Measurements from ENCODE around the gene ZBED6. TPM values are rescaled to one million over a fixed set of nuclear protein-coding genes. Genes with fewer than 3 reads are reported as not detected.
"Not testable (repeated sequence)": the region's sequence is repeated elsewhere in the genome, so short reads cannot be mapped to it uniquely, and the experiment has no call there.

The ZBED6 gene
- total RNA-seq, 1 donor from 2014 or later = 6.9 TPM

DNA sequence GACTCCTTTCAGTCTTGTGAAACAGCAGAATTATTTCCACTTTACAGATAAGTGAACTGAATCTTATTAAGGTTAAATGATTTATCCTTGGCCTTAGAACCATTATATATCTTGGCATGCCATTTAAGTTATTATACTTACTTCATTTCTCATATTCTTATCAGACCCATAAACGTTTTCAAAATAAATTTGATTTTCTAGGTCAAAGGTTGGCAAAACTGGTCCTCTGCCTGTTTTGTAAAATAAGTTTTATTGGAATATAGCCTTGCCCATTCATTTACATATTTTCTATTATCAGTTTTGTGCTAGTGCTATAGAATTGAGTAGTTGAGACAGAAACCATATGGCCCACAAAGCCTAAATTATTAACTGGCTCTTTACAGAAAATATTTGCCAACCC is 33.1 kb downstream of the ZBED6 start:
- DNase-seq (ENCODE audit: low spot score) = no peak
- TF ChIP-seq EZH2phosphoT487 (IDR thresholded peaks at IDR 0.05) (no peak), CTCF (IDR thresholded peaks at IDR 0.05) (no peak), EZH2 (IDR thresholded peaks at IDR 0.05) (no peak)
- Mint-ChIP-seq H3K27ac (no peak overlapping the region), H3K36me3 (peaks cover 39% of the 10 kb centered on the region), H3K4me3 (no peak overlapping the region), H3K9me3 (no peaks in the 10 kb centered on the region), H3K4me1 (no peaks in the 10 kb centered on the region), H3K27me3 (ENCODE audit: insufficient read depth, low read depth) (no peaks in the 10 kb centered on the region)
- Histone ChIP-seq H3K9me3 (ENCODE audit: low read depth) (no peaks in the 10 kb centered on the region), H3K36me3 (peaks cover 27% of the 10 kb centered on the region), H3F3A (ENCODE audit: low read depth) (peaks cover 2% of the 10 kb centered on the region), H3K4me2 (no peak overlapping the region), H3K27me3 (no peaks in the 10 kb centered on the region), H3K27ac (no peak overlapping the region), H3K9ac (no peak overlapping the region), H3K79me2 (ENCODE audit: low read depth) (peaks cover 33% of the 10 kb centered on the region), H2AFZ (replicated peaks) (no peak overlapping the region), H3K4me3 (no peak overlapping the region), H4K20me1 (ENCODE audit: low read depth) (peaks cover 6% of the 10 kb centered on the region), H3K4me1 (no peaks in the 10 kb centered on the region)

DNA sequence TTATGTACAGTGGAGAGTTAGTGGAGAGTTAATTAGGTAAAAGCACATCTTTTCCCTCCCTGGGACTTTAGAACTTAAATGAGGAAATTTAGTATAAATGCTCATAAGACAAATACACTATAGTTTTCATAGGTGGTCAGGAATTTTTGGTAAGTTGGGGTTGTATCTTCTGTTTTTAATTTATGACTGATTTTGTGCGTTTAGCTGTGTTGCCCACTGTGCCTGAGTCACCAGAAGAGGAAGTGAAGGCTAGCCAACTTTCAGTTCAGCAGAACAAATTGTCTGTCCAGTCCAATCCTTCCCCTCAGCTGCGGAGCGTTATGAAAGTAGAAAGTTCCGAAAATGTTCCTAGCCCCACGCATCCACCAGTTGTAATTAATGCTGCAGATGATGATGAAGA is 33.8 kb downstream of the ZBED6 start:
- peaks cover 41% of the 10 kb centered on the region for H3K36me3 Mint-ChIP-seq
- H3K27ac Mint-ChIP-seq; H3K9ac ChIP-seq; H2AFZ ChIP-seq (replicated peaks); H4K20me1 ChIP-seq (ENCODE audit: low read depth); H3K4me3 Mint-ChIP-seq; H3K9me3 Mint-ChIP-seq; H3K4me2 ChIP-seq; H3F3A ChIP-seq (ENCODE audit: low read depth); H3K4me3 ChIP-seq; DNase-seq (ENCODE audit: low spot score); H3K27ac ChIP-seq; H3K9me3 ChIP-seq (ENCODE audit: low read depth); H3K4me1 ChIP-seq; H3K27me3 Mint-ChIP-seq (ENCODE audit: insufficient read depth, low read depth); H3K4me1 Mint-ChIP-seq; H3K27me3 ChIP-seq: not testable (repeated sequence)
- H3K79me2 ChIP-seq (ENCODE audit: low read depth) = peaks cover 28% of the 10 kb centered on the region
- peaks cover 27% of the 10 kb centered on the region for H3K36me3 ChIP-seq

DNA sequence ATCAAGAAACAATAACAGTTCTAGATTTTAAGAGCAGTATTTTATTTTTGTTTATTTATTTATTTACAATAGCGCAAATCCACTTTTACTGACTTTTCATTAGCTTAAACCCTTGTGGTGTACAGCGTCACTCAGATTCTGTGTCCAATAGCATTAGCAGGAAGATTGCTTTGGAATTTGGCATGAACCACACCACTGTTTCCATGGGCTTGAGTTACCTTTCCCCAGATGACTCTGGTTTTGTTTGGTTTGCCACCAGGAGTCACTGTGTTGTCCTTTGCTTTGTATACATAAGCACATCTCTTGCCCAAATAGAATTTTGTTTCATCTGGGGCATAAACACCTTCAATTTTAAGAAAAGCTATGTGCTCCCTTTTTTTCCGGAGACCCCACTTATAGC is 40.1 kb downstream of the ZBED6 start:
- Histone ChIP-seq H3K9me3 (ENCODE audit: low read depth) (peaks cover under 1% of the 10 kb centered on the region), H2AFZ (replicated peaks) (no peak overlapping the region), H3K27ac (no peak overlapping the region), H3K79me2 (ENCODE audit: low read depth) (no peaks in the 10 kb centered on the region), H3K4me3 (no peak overlapping the region), H3K9ac (no peak overlapping the region), H3F3A (ENCODE audit: low read depth) (no peaks in the 10 kb centered on the region), H3K27me3 (no peaks in the 10 kb centered on the region), H3K4me2 (no peak overlapping the region), H4K20me1 (ENCODE audit: low read depth) (no peaks in the 10 kb centered on the region), H3K36me3 (peaks cover 48% of the 10 kb centered on the region), H3K4me1 (no peaks in the 10 kb centered on the region)
- H3K9me3 Mint-ChIP-seq = peaks cover 2% of the 10 kb centered on the region
- no peak for DNase-seq (ENCODE audit: low spot score)
- H3K36me3 Mint-ChIP-seq = peaks cover 44% of the 10 kb centered on the region
- H3K4me3 Mint-ChIP-seq = no peak overlapping the region
- TF ChIP-seq CTCF (IDR thresholded peaks at IDR 0.05) (no peak), EZH2 (IDR thresholded peaks at IDR 0.05) (no peak), EZH2phosphoT487 (IDR thresholded peaks at IDR 0.05) (no peak)
- H3K27me3 Mint-ChIP-seq (ENCODE audit: insufficient read depth, low read depth) = peaks cover 2% of the 10 kb centered on the region
- no peak overlapping the region for H3K27ac Mint-ChIP-seq
- no peaks in the 10 kb centered on the region for H3K4me1 Mint-ChIP-seq

GRCh38 chr1:203839081-203839480 is 43.7 kb downstream of the ZBED6 start:
- Histone ChIP-seq H4K20me1 (ENCODE audit: low read depth) (no peaks in the 10 kb centered on the region), H3K9ac (no peak overlapping the region), H3K9me3 (ENCODE audit: low read depth) (peaks cover 5% of the 10 kb centered on the region), H3K4me2 (no peak overlapping the region), H3K4me3 (no peak overlapping the region), H3K27me3 (no peaks in the 10 kb centered on the region), H3K27ac (no peak overlapping the region), H3F3A (ENCODE audit: low read depth) (no peaks in the 10 kb centered on the region), H3K36me3 (peaks cover 55% of the 10 kb centered on the region), H3K79me2 (ENCODE audit: low read depth) (peaks cover 4% of the 10 kb centered on the region), H3K4me1 (no peaks in the 10 kb centered on the region), H2AFZ (replicated peaks) (no peak overlapping the region)
- Mint-ChIP-seq H3K4me3 (no peak overlapping the region), H3K27ac (no peak overlapping the region), H3K36me3 (peaks cover 49% of the 10 kb centered on the region), H3K4me1 (no peaks in the 10 kb centered on the region), H3K27me3 (ENCODE audit: insufficient read depth, low read depth) (peaks cover 2% of the 10 kb centered on the region), H3K9me3 (peaks cover 2% of the 10 kb centered on the region)
- no peak for DNase-seq (ENCODE audit: low spot score)
- TF ChIP-seq EZH2 (IDR thresholded peaks at IDR 0.05) (no peak), CTCF (IDR thresholded peaks at IDR 0.05) (no peak), EZH2phosphoT487 (IDR thresholded peaks at IDR 0.05) (no peak)
